ENCODE results near the gene ZNF236. TPM values are rescaled to one million over a fixed set of nuclear protein-coding genes. Genes with fewer than 3 reads are reported as not detected.

The ZNF236 gene
- total RNA-seq, 4 donors from 2014 or later: 10.1 to 15.8 (median 14.8) TPM

GRCh38 chr18:76882146-76882545, 59.8 kb downstream of the ZNF236 start:
- intact Hi-C loops (cut with DNase I): no loop called here
- DNase-seq (ENCODE audit: extremely low spot score): no peak
- H3K4me1 ChIP-seq: no peaks in the 10 kb centered on the region
- H3K4me3 ChIP-seq: no peak overlapping the region
- no peak overlapping the region for H3K27ac ChIP-seq (replicated peaks in 1 of 4)
- H3K9me3 ChIP-seq: no peaks in the 10 kb centered on the region
- no peaks in the 10 kb centered on the region for H3K27me3 ChIP-seq
- peaks cover 32 to 80% (median 66%) of the 10 kb centered on the region in 4 donors for H3K36me3 ChIP-seq
- TF ChIP-seq POLR2AphosphoS5 (IDR thresholded peaks at IDR 0.05) (no peak), EP300 (IDR thresholded peaks at IDR 0.05) (no peak), POLR2A (IDR thresholded peaks at IDR 0.05; ENCODE audit: low read depth) (no peak)
- TF ChIP-seq, protein P1, sequence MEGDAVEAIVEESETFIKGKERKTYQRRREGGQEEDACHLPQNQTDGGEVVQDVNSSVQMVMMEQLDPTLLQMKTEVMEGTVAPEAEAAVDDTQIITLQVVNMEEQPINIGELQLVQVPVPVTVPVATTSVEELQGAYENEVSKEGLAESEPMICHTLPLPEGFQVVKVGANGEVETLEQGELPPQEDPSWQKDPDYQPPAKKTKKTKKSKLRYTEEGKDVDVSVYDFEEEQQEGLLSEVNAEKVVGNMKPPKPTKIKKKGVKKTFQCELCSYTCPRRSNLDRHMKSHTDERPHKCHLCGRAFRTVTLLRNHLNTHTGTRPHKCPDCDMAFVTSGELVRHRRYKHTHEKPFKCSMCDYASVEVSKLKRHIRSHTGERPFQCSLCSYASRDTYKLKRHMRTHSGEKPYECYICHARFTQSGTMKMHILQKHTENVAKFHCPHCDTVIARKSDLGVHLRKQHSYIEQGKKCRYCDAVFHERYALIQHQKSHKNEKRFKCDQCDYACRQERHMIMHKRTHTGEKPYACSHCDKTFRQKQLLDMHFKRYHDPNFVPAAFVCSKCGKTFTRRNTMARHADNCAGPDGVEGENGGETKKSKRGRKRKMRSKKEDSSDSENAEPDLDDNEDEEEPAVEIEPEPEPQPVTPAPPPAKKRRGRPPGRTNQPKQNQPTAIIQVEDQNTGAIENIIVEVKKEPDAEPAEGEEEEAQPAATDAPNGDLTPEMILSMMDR (IDR thresholded peaks at IDR 0.05): no peak
- 63% methylated on average over 5 of the region's 5 CpGs for WGBS

DNA sequence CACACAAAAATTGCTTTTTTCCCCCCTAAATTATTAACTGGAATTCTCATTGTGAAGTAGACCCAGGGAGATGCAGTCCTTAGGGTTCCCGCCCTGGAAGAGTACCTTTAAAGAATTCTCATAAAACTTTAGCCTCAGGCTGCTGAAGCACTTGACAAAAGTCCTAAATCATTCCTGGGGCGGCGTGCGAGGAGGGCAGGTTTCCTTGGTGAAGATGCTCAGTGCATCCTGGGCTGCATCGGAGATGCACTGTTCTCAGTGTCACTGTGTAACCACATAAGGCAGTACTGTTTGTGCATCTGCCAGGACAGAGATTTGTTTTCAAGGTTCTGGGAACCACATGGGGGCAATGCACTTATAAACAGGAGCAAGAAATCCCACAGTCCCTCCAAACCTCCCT, 62.6 kb downstream of the ZNF236 start:
- intact Hi-C loops (cut with DNase I): no loop called here
- TF ChIP-seq, protein P1 (IDR thresholded peaks at IDR 0.05): no peak
- no peak for TF ChIP-seq EP300 (IDR thresholded peaks at IDR 0.05)
- TF ChIP-seq POLR2AphosphoS5 (IDR thresholded peaks at IDR 0.05): no peak
- no peak for TF ChIP-seq POLR2A (IDR thresholded peaks at IDR 0.05; ENCODE audit: low read depth)
- H3K9me3 ChIP-seq: no peaks in the 10 kb centered on the region
- 97% methylated on average over 5 of the region's 5 CpGs for WGBS
- peaks cover 39 to 93% (median 73%) of the 10 kb centered on the region in 4 donors for H3K36me3 ChIP-seq
- no peaks in the 10 kb centered on the region for H3K27me3 ChIP-seq
- H3K4me1 ChIP-seq: no peaks in the 10 kb centered on the region
- H3K4me3 ChIP-seq: no peak overlapping the region
- H3K27ac ChIP-seq (replicated peaks in 1 of 4): no peak overlapping the region
- no peak for DNase-seq (ENCODE audit: extremely low spot score)

DNA sequence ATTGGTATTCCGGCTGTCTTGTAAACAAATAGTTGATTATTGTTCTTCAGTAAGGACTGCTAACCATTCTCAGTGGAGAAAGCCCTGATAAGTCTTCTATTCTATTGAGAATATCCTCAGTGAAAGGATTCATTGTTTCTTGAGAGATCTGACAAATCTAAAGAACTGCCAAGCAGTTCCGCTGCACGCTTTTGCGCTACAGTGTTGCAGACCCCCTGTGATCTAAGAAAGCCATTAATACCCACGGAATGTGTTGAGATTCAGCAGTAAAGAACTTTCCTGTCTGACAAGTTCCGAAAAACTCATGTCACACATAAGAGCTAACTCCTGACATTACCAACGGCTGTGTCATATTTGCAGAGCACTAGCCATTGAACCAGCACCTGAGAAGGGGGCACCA, 63.8 kb downstream of the ZNF236 start:
- WGBS: 82% methylated on average over 7 of the region's 7 CpGs
- TF ChIP-seq POLR2A (IDR thresholded peaks at IDR 0.05; ENCODE audit: low read depth): no peak
- no peak overlapping the region for H3K27ac ChIP-seq (replicated peaks in 1 of 4)
- intact Hi-C loops (cut with DNase I): no loop called here
- H3K4me1 ChIP-seq: no peaks in the 10 kb centered on the region
- no peaks in the 10 kb centered on the region for H3K9me3 ChIP-seq
- no peak overlapping the region for H3K4me3 ChIP-seq
- peaks cover 28 to 85% (median 62%) of the 10 kb centered on the region in 4 donors for H3K36me3 ChIP-seq
- no peaks in the 10 kb centered on the region for H3K27me3 ChIP-seq
- DNase-seq (ENCODE audit: extremely low spot score): no peak

GRCh38 chr18:76889091-76889699, 66.8 kb downstream of the ZNF236 start:
- intact Hi-C loops (cut with DNase I): no loop called here
- no peaks in the 10 kb centered on the region for H3K9me3 ChIP-seq
- WGBS: 95% methylated on average over 8 of the region's 8 CpGs
- H3K36me3 ChIP-seq: peaks cover 8 to 60% (median 36%) of the 10 kb centered on the region in 4 donors
- no peak overlapping the region for H3K4me3 ChIP-seq
- DNase-seq (ENCODE audit: extremely low spot score): no peak
- no peaks in the 10 kb centered on the region for H3K27me3 ChIP-seq
- TF ChIP-seq POLR2A (IDR thresholded peaks at IDR 0.05; ENCODE audit: low read depth) (no peak), EP300 (IDR thresholded peaks at IDR 0.05) (no peak), POLR2AphosphoS5 (IDR thresholded peaks at IDR 0.05) (no peak)
- TF ChIP-seq, protein P1 (IDR thresholded peaks at IDR 0.05): no peak
- no peaks in the 10 kb centered on the region for H3K4me1 ChIP-seq
- H3K27ac ChIP-seq (replicated peaks in 1 of 4): no peak overlapping the region

- TF ChIP-seq, protein P1 (IDR thresholded peaks at IDR 0.05): no peak
- no peak for TF ChIP-seq POLR2A (IDR thresholded peaks at IDR 0.05; ENCODE audit: low read depth)
- no peak for TF ChIP-seq EP300 (IDR thresholded peaks at IDR 0.05)
- TF ChIP-seq POLR2AphosphoS5 (IDR thresholded peaks at IDR 0.05): no peak
- Histone ChIP-seq H3K36me3 (peaks cover 40 to 63% (median 45%) of the 10 kb centered on the region in 4 donors), H3K4me1 (no peaks in the 10 kb centered on the region), H3K9me3 (no peaks in the 10 kb centered on the region), H3K27me3 (no peaks in the 10 kb centered on the region), H3K4me3 (no peak overlapping the region), H3K27ac (replicated peaks in 1 of 4) (no peak overlapping the region)
- DNase-seq (ENCODE audit: extremely low spot score): no peak
- intact Hi-C loops (cut with DNase I): no loop called here
- WGBS: 81% methylated on average over 5 of the region's 5 CpGs
Measured at GRCh38 chr18:76892832-76893231, 70.5 kb downstream of the ZNF236 start.
